Body of pancreas (tissue), 4 donors: ENCODE data around the gene MRPS7. TPM values are rescaled to one million over a fixed set of nuclear protein-coding genes. Genes with fewer than 3 reads are reported as not detected.

ENCODE experiments used
- ATAC-seq: fragments of 150-250 bp; one replicate; pipeline ENCODE4 v1.9.1; 2016
- DNase-seq, 4 donors: peaks; one replicate each; pipeline ENCODE4 v3.0.0-alpha.2; 2019
- H3K27ac ChIP-seq, 4 donors: fragments of 200-600 bp; sonication (generic); 1 replicate in 3 of 4; 2 replicates in 1 of 4; pipeline versions ENCODE4 v1.5.1 to v1.6.1; 2016 to 2019; ENCODE audit warnings: mild to moderate bottlenecking in 1 of 4, mixed read lengths in 1 of 4, moderate library complexity in 1 of 4
- H3K27me3 ChIP-seq, 2 donors: fragments of 200-600 bp; sonication (generic); one replicate each; pipeline ENCODE4 v1.6.0; 2016; ENCODE audit warnings: mild to moderate bottlenecking in 1 of 2
- H3K36me3 ChIP-seq, 2 donors: fragments of 200-600 bp; sonication (generic); replicated peaks in 1 of 2; 2 replicates each; pipeline ENCODE4 v1.5.1; 2016; ENCODE audit warnings: low read depth in 2 of 2; ENCODE audit not compliant: insufficient read depth in 1 of 2
- H3K4me1 ChIP-seq: fragments of 200-600 bp; sonication (generic); one replicate; pipeline ENCODE4 v1.6.0; 2016
- H3K4me3 ChIP-seq, 2 donors: fragments of 200-600 bp; sonication (generic); 1 replicate in 1 of 2; 2 replicates in 1 of 2; pipeline ENCODE4 v1.5.1; 2016 to 2019
- H3K9me3 ChIP-seq, 3 donors: fragments of 200-600 bp; sonication (generic); 1 replicate in 2 of 3; 2 replicates in 1 of 3; pipeline ENCODE4 v1.5.1; 2016
- POLR2A ChIP-seq, 3 donors: fragments of 450-650 bp; IDR thresholded peaks; one replicate each; pipeline ENCODE4 v1.6.1; 2016; ENCODE audit warnings: antibody characterized with exemption in 3 of 3, mild to moderate bottlenecking in 2 of 3
- WGBS, 2 donors: methylation state at CpG; one replicate each; pipeline ENCODE4 v1.1.5; 2017; 5-methylcytosine and 5-hydroxymethylcytosine counted together
- intact Hi-C: fragments of 100-400 bp; cut with DNase I; formaldehyde crosslinking; loops from one replicate; pipeline ENCODE4 v1.15.1; 2023
- total RNA-seq, 2 donors: library from RNA; depleted of rRNA; stranded (reverse); fragments of >200 nt; gene quantifications; one replicate each; pipeline ENCODE4 v1.1.0, GENCODE V29; 2016
- TF ChIP-seq, protein P1 (sequence below), 7 experiments: fragments of 450-650 bp in 4 of 7; fragments of 200-600 bp in 3 of 7; sonication (generic) in 3 of 7; IDR thresholded peaks; one replicate each; pipeline ENCODE4 v1.5.1; 2016 to 2019; ENCODE audit warnings: antibody characterized with exemption in 7 of 7

Gene MRPS7
- total RNA-seq, 2 donors from 2014 or later: 13.7 to 25.4 TPM

DNA sequence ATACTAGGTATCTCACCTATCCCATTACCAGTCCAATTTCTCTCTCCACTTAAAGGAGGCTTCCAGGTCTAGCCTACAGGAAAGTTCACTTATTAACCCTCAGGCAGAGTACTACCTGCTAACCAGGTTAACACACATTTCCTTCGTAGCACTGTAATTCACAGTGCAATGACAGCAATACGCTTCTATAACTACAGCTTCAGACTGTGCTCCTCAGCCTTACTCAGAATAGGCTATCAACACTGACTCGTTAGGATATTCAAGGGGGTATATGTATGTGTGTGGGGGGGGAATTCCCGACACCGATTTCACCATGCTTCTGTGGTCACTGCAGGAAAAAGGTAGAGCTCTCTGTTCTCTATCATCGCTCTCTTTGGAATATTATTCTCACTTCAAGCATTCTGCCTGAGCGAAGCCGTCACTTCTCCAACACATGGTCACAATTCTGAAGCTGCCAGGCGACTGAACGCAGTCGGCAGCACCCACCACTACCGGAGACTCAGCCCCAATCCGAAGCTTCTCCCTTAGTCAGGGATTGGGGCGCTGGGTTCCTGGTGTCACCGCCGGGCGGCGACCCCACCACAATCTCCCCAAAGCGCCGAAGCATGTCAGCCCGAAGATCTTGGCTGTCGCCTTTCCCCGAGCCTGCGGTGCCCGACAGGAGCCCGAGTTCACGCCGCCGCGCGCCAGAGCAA lies 891 bp upstream of the MRPS7 start:
- DNase-seq (no peak), ATAC-seq (peak; percentile 7)
- intact Hi-C loops: no loop called here
- peak overlapping the region; percentile 79 to 99 (median 94) for H3K27ac ChIP-seq
- WGBS, 2 donors: 1 to 4% methylated on average over 8 to 31 of the region's 31 CpGs
- H3K36me3 ChIP-seq: no peaks in the 10 kb centered on the region
- H3K4me3 ChIP-seq: peak overlapping the region; percentile 87 to 93
- TF ChIP-seq, protein P1, sequence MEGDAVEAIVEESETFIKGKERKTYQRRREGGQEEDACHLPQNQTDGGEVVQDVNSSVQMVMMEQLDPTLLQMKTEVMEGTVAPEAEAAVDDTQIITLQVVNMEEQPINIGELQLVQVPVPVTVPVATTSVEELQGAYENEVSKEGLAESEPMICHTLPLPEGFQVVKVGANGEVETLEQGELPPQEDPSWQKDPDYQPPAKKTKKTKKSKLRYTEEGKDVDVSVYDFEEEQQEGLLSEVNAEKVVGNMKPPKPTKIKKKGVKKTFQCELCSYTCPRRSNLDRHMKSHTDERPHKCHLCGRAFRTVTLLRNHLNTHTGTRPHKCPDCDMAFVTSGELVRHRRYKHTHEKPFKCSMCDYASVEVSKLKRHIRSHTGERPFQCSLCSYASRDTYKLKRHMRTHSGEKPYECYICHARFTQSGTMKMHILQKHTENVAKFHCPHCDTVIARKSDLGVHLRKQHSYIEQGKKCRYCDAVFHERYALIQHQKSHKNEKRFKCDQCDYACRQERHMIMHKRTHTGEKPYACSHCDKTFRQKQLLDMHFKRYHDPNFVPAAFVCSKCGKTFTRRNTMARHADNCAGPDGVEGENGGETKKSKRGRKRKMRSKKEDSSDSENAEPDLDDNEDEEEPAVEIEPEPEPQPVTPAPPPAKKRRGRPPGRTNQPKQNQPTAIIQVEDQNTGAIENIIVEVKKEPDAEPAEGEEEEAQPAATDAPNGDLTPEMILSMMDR (IDR thresholded peaks at IDR 0.05): peak in 1 of 7 experiments; percentile 17
- TF ChIP-seq POLR2A (IDR thresholded peaks at IDR 0.05): no peak
- H3K27me3 ChIP-seq: no peaks in the 10 kb centered on the region
- H3K4me1 ChIP-seq: peaks cover 24% of the 10 kb centered on the region
- no peaks in the 10 kb centered on the region for H3K9me3 ChIP-seq

GRCh38 chr17:75262112-75262606 lies 480 bp downstream of the MRPS7 start:
- Histone ChIP-seq H3K4me3 (peak overlapping the region; percentile 87 to 93), H3K27ac (peak overlapping the region; percentile 79 to 99 (median 94)), H3K27me3 (no peaks in the 10 kb centered on the region), H3K4me1 (peaks cover 24% of the 10 kb centered on the region), H3K36me3 (no peaks in the 10 kb centered on the region), H3K9me3 (no peaks in the 10 kb centered on the region)
- peak in 1 of 4 donors; percentile 26 for DNase-seq
- TF ChIP-seq POLR2A (IDR thresholded peaks at IDR 0.05): no peak
- TF ChIP-seq, protein P1 (IDR thresholded peaks at IDR 0.05): no peak
- intact Hi-C loops: no loop called here
- no peak for ATAC-seq
- 1 to 2% methylated on average over 14 to 23 of the region's 23 CpGs for WGBS, 2 donors

GRCh38 chr17:75263055-75263454 lies 1.4 kb downstream of the MRPS7 start:
- ATAC-seq (no peak), DNase-seq (no peak)
- no peak overlapping the region for H3K4me3 ChIP-seq
- H3K4me1 ChIP-seq: peaks cover 24% of the 10 kb centered on the region
- TF ChIP-seq, protein P1 (IDR thresholded peaks at IDR 0.05): no peak
- TF ChIP-seq POLR2A (IDR thresholded peaks at IDR 0.05): no peak
- 90 to 93% methylated on average over 4 of the region's 4 CpGs for WGBS, 2 donors
- intact Hi-C loops: no loop called here
- H3K36me3 ChIP-seq: no peaks in the 10 kb centered on the region
- no peak overlapping the region for H3K27ac ChIP-seq
- H3K9me3 ChIP-seq: no peaks in the 10 kb centered on the region
- no peaks in the 10 kb centered on the region for H3K27me3 ChIP-seq

- H3K36me3 ChIP-seq: no peaks in the 10 kb centered on the region
- H3K27me3 ChIP-seq: no peaks in the 10 kb centered on the region
- WGBS, 2 donors: 79 to 93% methylated on average over 17 of the region's 17 CpGs
- ATAC-seq (no peak), DNase-seq (no peak)
- intact Hi-C loops: no loop called here
- TF ChIP-seq, protein P1 (IDR thresholded peaks at IDR 0.05): no peak
- TF ChIP-seq POLR2A (IDR thresholded peaks at IDR 0.05): no peak
- no peak overlapping the region for H3K27ac ChIP-seq
- no peaks in the 10 kb centered on the region for H3K9me3 ChIP-seq
- H3K4me3 ChIP-seq: no peak overlapping the region
- H3K4me1 ChIP-seq: peaks cover 15% of the 10 kb centered on the region
Measured at GRCh38 chr17:75265614-75266315, 4.1 kb downstream of the MRPS7 start.
